ENCODE data around the gene XIRP2.
"Not testable (repeated sequence)": the region's sequence is repeated elsewhere in the genome, so short reads cannot be mapped to it uniquely, and the experiment has no call there.

The XIRP2 gene

DNA sequence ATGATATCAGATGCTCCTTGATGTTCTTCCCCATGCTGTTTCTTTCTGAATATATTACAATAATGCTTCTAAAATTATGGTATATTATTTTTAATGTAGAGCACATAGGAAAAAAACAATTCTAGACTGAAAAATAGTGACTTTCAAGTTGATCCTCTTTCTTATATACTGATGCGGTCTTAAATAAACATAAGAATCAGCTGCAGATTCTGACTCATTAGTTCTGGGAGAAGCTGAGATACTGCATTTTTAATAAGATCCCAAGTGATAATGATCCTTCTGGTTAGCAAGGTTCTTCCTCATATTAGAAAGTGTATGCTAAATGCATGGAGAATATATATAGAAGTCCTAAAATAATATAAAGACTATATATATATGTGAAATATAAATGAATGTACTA, 124.9 kb downstream of the XIRP2 start:
- Histone ChIP-seq H3K36me3 (ENCODE audit: control insufficient read depth, insufficient read depth, low read length) (no peaks in the 10 kb centered on the region), H3K27ac (ENCODE audit: low read depth, low read length) (no peak overlapping the region), H3K4me3 (ENCODE audit: low read length) (no peak overlapping the region), H3K4me1 (ENCODE audit: control insufficient read depth, insufficient read depth, low read length) (no peaks in the 10 kb centered on the region), H3K9ac (ENCODE audit: low read length) (no peak overlapping the region), H3K27me3 (ENCODE audit: control insufficient read depth, insufficient read depth, low read length) (no peaks in the 10 kb centered on the region)

DNA sequence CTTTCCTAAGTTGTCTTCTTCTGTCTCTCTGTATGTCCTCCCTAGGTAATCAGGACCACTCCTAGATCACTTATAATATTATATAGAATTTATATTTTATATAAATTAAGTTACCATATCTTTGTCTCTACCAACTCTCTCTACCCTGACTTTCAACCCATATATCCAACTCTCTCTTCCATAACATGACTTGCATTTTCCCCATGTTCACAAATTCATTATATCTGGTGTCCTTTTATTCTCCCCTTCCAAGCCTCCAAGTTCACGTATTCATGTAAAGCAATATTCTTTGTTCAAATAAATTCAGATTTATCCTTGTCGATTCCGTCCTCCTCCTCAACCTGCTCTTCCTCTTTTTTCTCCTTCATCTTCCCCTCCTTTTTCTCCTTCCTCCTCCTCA, 127.5 kb downstream of the XIRP2 start:
- no peaks in the 10 kb centered on the region for H3K4me1 ChIP-seq (ENCODE audit: control insufficient read depth, insufficient read depth, low read length)
- H3K9ac ChIP-seq (ENCODE audit: low read length) = no peak overlapping the region
- H3K36me3 ChIP-seq (ENCODE audit: control insufficient read depth, insufficient read depth, low read length) = no peaks in the 10 kb centered on the region
- H3K27me3 ChIP-seq (ENCODE audit: control insufficient read depth, insufficient read depth, low read length) = no peaks in the 10 kb centered on the region
- no peak overlapping the region for H3K4me3 ChIP-seq (ENCODE audit: low read length)
- no peak overlapping the region for H3K27ac ChIP-seq (ENCODE audit: low read depth, low read length)

DNA sequence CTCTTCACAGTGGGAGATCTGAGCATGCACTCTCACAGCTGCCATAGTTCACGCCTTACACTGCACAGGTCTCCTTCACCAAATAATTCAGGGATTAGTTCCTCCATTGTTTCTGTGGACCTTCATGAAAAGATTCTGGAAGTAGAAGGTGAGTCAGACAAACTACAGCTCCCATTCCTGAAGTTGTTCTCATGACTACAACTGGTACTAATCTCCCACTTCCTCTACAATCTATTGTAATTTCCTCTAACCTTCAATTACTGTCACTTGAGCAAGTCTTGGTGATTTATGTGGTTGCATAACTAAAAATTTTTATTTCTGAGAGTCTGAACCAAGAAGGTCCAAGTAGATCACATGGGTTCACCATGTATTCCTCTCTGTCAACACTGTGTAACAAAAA, 128.7 kb downstream of the XIRP2 start:
- H3K27me3 ChIP-seq (ENCODE audit: control insufficient read depth, insufficient read depth, low read length) = no peaks in the 10 kb centered on the region
- H3K9ac ChIP-seq (ENCODE audit: low read length) = no peak overlapping the region
- no peaks in the 10 kb centered on the region for H3K4me1 ChIP-seq (ENCODE audit: control insufficient read depth, insufficient read depth, low read length)
- H3K27ac ChIP-seq (ENCODE audit: low read depth, low read length) = no peak overlapping the region
- no peaks in the 10 kb centered on the region for H3K36me3 ChIP-seq (ENCODE audit: control insufficient read depth, insufficient read depth, low read length)
- no peak overlapping the region for H3K4me3 ChIP-seq (ENCODE audit: low read length)

DNA sequence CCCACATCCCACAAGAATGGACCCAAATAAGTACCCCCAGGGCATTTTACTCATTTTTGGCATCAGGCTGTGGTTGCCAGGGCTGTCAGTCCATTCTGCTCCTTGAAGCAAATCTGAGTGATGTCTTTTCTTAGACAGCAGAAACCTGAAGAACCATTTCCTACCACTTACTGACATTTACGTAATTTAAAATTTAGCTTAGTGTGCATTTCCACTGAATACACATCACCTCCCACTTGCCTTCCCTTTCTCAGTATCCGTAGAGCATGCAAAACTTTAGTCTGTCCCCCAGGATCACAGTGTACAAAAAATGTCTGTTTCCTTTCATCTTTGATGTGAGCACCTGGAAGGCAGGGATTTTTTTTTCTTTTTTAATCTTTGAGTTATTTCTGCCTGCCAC, 130.3 kb downstream of the XIRP2 start:
- no peaks in the 10 kb centered on the region for H3K4me1 ChIP-seq (ENCODE audit: control insufficient read depth, insufficient read depth, low read length)
- H3K27ac ChIP-seq (ENCODE audit: low read depth, low read length) = no peak overlapping the region
- no peak overlapping the region for H3K4me3 ChIP-seq (ENCODE audit: low read length)
- H3K36me3 ChIP-seq (ENCODE audit: control insufficient read depth, insufficient read depth, low read length) = no peaks in the 10 kb centered on the region
- H3K27me3 ChIP-seq (ENCODE audit: control insufficient read depth, insufficient read depth, low read length) = no peaks in the 10 kb centered on the region
- H3K9ac ChIP-seq (ENCODE audit: low read length) = no peak overlapping the region

- no peak overlapping the region for H3K9ac ChIP-seq (ENCODE audit: low read length)
- H3K4me1 ChIP-seq (ENCODE audit: control insufficient read depth, insufficient read depth, low read length) = no peaks in the 10 kb centered on the region
- no peak overlapping the region for H3K4me3 ChIP-seq (ENCODE audit: low read length)
Measured at GRCh38 chr2:167028503-167028902, 140.2 kb downstream of the XIRP2 start.

GRCh38 chr2:167034976-167035375, 146.7 kb downstream of the XIRP2 start:
- H3K4me1 ChIP-seq (ENCODE audit: control insufficient read depth, insufficient read depth, low read length); H3K27me3 ChIP-seq (ENCODE audit: control insufficient read depth, insufficient read depth, low read length); H3K9ac ChIP-seq (ENCODE audit: low read length); H3K4me3 ChIP-seq (ENCODE audit: low read length); H3K36me3 ChIP-seq (ENCODE audit: control insufficient read depth, insufficient read depth, low read length); H3K27ac ChIP-seq (ENCODE audit: low read depth, low read length): not testable (repeated sequence)

More at GRCh38 chr2:167028503-167028902, 140.2 kb downstream of the XIRP2 start:
- H3K27me3 ChIP-seq (ENCODE audit: control insufficient read depth, insufficient read depth, low read length) = no peaks in the 10 kb centered on the region
- no peak overlapping the region for H3K27ac ChIP-seq (ENCODE audit: low read depth, low read length)
- no peaks in the 10 kb centered on the region for H3K36me3 ChIP-seq (ENCODE audit: control insufficient read depth, insufficient read depth, low read length)

GRCh38 chr2:167048829-167049228, 160.5 kb downstream of the XIRP2 start:
- Histone ChIP-seq H3K9ac (ENCODE audit: low read length) (no peak overlapping the region), H3K36me3 (ENCODE audit: control insufficient read depth, insufficient read depth, low read length) (no peaks in the 10 kb centered on the region), H3K27ac (ENCODE audit: low read depth, low read length) (no peak overlapping the region), H3K4me3 (ENCODE audit: low read length) (no peak overlapping the region), H3K27me3 (ENCODE audit: control insufficient read depth, insufficient read depth, low read length) (no peaks in the 10 kb centered on the region), H3K4me1 (ENCODE audit: control insufficient read depth, insufficient read depth, low read length) (no peaks in the 10 kb centered on the region)

DNA sequence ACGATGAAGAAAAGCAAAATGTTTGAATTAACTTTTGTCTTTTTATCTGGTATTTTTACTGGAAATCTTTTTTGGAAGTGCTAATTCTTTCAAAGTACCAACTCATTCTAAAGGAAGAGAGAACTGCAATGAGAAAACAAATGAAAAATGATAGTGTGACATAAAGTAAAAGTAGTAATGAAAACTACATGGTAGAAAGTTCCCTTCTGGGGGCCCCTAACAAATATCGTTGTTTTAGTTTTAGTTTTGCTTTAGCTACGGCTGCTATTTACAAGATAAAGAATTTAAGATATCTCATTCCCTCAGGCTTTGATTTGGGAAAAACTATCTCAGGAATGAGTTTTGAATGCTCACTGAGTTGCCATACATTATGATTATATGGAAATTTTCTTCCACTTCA, 161.4 kb downstream of the XIRP2 start:
- Histone ChIP-seq H3K27ac (ENCODE audit: low read depth, low read length) (no peak overlapping the region), H3K9ac (ENCODE audit: low read length) (no peak overlapping the region), H3K4me1 (ENCODE audit: control insufficient read depth, insufficient read depth, low read length) (no peaks in the 10 kb centered on the region), H3K27me3 (ENCODE audit: control insufficient read depth, insufficient read depth, low read length) (no peaks in the 10 kb centered on the region), H3K36me3 (ENCODE audit: control insufficient read depth, insufficient read depth, low read length) (no peaks in the 10 kb centered on the region), H3K4me3 (ENCODE audit: low read length) (no peak overlapping the region)

DNA sequence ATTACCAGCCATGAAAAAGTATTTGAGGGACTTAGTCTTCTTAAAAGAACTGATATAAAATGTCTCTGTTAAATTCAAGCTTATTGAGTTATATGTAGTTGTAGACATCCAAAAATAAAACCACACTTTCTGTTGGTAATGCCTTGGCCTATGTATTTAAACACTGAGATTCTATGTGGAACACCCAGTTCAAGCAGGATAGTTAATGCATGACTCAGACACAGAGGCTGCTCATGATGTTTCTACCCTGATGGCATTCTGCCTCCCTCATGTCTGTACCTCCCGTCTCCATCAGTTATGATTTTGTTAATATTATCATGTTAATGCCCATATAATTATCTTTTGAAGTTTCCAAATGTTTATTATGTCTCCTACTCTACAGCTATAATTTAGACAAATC, 164.5 kb downstream of the XIRP2 start:
- Histone ChIP-seq H3K27me3 (ENCODE audit: control insufficient read depth, insufficient read depth, low read length) (no peaks in the 10 kb centered on the region), H3K27ac (ENCODE audit: low read depth, low read length) (no peak overlapping the region), H3K36me3 (ENCODE audit: control insufficient read depth, insufficient read depth, low read length) (no peaks in the 10 kb centered on the region), H3K4me3 (ENCODE audit: low read length) (no peak overlapping the region), H3K4me1 (ENCODE audit: control insufficient read depth, insufficient read depth, low read length) (no peaks in the 10 kb centered on the region), H3K9ac (ENCODE audit: low read length) (no peak overlapping the region)

DNA sequence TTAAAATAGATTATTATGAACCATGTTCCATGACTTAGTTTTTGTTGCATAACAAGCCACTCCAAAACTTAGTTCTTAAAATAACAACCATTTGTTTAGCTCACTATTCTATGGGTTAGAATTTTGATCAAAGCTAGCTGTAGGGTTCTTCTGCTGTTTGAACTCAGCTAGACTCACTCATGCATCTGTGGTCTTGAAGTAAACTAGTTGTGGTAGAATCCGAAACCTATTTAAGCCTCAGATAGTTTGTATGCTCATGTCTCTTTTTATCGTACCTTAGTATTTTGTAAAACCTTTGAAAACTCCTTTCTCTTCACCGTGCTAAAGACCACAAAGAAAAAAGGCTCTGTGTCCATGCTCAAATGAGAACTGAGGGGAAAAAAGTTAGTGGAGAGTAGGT, 166.6 kb downstream of the XIRP2 start:
- Histone ChIP-seq H3K36me3 (ENCODE audit: control insufficient read depth, insufficient read depth, low read length) (no peaks in the 10 kb centered on the region), H3K27me3 (ENCODE audit: control insufficient read depth, insufficient read depth, low read length) (no peaks in the 10 kb centered on the region), H3K4me1 (ENCODE audit: control insufficient read depth, insufficient read depth, low read length) (no peaks in the 10 kb centered on the region), H3K27ac (ENCODE audit: low read depth, low read length) (peak overlapping the region; percentile 14), H3K4me3 (ENCODE audit: low read length) (no peak overlapping the region), H3K9ac (ENCODE audit: low read length) (no peak overlapping the region)

- Histone ChIP-seq H3K27me3 (ENCODE audit: control insufficient read depth, insufficient read depth, low read length) (no peaks in the 10 kb centered on the region), H3K4me3 (ENCODE audit: low read length) (no peak overlapping the region), H3K27ac (ENCODE audit: low read depth, low read length) (no peak overlapping the region), H3K36me3 (ENCODE audit: control insufficient read depth, insufficient read depth, low read length) (no peaks in the 10 kb centered on the region), H3K4me1 (ENCODE audit: control insufficient read depth, insufficient read depth, low read length) (no peaks in the 10 kb centered on the region), H3K9ac (ENCODE audit: low read length) (no peak overlapping the region)
Measured at GRCh38 chr2:167057446-167057845, 169.2 kb downstream of the XIRP2 start.

DNA sequence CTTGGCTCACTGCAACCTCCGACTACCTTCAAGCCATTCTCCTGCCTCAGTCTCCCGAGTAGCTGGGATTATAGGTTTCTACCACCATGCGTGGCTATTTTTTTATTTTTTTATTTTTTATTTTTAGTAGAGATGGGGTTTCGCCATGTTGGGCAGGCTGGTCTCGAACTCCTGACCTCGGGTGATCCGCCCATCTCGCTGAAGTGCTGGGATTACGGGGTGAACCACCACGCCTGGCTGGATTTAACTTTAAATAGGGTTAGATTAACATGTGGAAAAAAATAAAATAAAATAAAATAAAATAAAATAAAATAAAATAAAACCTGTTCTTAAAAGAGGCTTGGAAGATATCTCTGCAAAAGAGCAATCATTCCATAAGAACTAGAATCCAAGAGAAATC, 170.9 kb downstream of the XIRP2 start:
- no peak overlapping the region for H3K9ac ChIP-seq (ENCODE audit: low read length)
- H3K4me1 ChIP-seq (ENCODE audit: control insufficient read depth, insufficient read depth, low read length) = no peaks in the 10 kb centered on the region
- H3K27ac ChIP-seq (ENCODE audit: low read depth, low read length) = no peak overlapping the region

DNA sequence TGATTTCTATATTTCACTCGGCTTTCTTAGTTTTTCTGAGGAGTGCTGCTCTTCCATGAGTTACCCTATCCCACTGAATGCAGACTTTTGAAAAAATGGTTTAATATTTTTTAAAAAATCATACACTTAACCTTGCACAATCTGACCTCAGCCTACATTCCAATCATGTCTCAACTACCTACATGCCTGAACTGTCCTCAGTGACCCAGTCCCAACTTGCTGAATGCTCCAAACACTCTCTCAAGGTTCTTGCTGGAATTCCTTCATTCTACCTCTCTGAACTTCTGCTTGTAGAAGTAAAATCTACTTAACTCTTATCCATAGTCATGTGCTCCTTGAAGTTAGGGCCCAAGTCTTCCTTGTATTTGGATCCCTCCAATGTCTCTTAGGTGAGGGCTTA, 181.6 kb downstream of the XIRP2 start:
- H3K4me1 ChIP-seq (ENCODE audit: control insufficient read depth, insufficient read depth, low read length) = no peaks in the 10 kb centered on the region
- H3K27me3 ChIP-seq (ENCODE audit: control insufficient read depth, insufficient read depth, low read length) = no peaks in the 10 kb centered on the region
- no peak overlapping the region for H3K9ac ChIP-seq (ENCODE audit: low read length)
- no peak overlapping the region for H3K27ac ChIP-seq (ENCODE audit: low read depth, low read length)
- H3K4me3 ChIP-seq (ENCODE audit: low read length) = no peak overlapping the region
- no peaks in the 10 kb centered on the region for H3K36me3 ChIP-seq (ENCODE audit: control insufficient read depth, insufficient read depth, low read length)

More for the DNA sequence above, 170.9 kb downstream of the XIRP2 start:
- Histone ChIP-seq H3K27me3 (ENCODE audit: control insufficient read depth, insufficient read depth, low read length) (no peaks in the 10 kb centered on the region), H3K4me3 (ENCODE audit: low read length) (no peak overlapping the region), H3K36me3 (ENCODE audit: control insufficient read depth, insufficient read depth, low read length) (no peaks in the 10 kb centered on the region)

- H3K27me3 ChIP-seq (ENCODE audit: control insufficient read depth, insufficient read depth, low read length); H3K9ac ChIP-seq (ENCODE audit: low read length); H3K4me1 ChIP-seq (ENCODE audit: control insufficient read depth, insufficient read depth, low read length); H3K4me3 ChIP-seq (ENCODE audit: low read length); H3K36me3 ChIP-seq (ENCODE audit: control insufficient read depth, insufficient read depth, low read length); H3K27ac ChIP-seq (ENCODE audit: low read depth, low read length): not testable (repeated sequence)
Measured at GRCh38 chr2:167075708-167076107, 187.4 kb downstream of the XIRP2 start.
